NAMALWA (cell line): Measurements from ENCODE around the gene KCTD10.
A peak's percentile ranks its signal among the peaks of the same experiment; 100 is the strongest.

Experiments
- DNase-seq: peaks from one replicate; pipeline ENCODE4 v3.0.0-alpha.2; 2015; ENCODE audit warnings: low spot score

Gene KCTD10, protein sequence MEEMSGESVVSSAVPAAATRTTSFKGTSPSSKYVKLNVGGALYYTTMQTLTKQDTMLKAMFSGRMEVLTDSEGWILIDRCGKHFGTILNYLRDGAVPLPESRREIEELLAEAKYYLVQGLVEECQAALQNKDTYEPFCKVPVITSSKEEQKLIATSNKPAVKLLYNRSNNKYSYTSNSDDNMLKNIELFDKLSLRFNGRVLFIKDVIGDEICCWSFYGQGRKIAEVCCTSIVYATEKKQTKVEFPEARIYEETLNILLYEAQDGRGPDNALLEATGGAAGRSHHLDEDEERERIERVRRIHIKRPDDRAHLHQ

DNA sequence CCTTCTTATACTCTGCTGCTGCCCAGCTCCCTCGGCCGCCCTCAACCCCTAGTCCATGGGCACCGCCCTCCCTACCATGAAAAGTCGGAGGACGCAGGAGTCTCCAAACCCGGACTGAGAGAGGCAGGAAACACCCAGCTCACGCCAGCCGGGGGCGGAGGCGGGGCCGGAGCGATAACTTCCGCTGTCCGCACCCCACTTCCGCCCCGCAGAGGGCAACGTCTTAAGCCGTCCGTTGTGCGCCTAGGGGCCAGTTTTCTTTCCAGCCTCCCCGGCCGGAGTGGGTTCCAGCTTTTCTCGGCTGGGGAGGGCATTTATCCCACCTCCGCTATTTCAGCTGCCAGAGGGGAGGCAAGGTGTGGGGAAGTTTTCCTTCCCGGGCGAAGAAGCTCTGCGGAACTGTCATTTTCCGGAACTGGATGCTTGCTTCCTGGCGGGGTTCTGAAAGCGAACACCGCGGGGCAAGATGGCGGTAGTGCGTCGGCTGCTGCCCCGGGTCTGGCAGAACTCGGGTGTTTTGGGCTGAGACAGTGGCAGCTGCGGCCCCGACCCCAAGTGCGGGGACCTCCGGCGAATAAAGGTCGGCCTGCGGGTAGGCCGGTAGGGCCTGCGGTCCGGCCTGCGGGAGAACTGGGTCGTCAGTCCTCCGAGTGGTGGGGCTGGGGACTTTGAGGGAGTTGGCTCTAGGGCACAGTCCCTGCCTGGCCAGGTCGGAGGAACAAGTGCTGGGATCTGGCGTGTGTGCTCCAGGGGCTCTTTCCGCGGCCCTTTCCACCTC lies at the start of gene KCTD10, which contains the start of gene UBE3B:
Gene KCTD10, minus strand, starts transcription at position 116 of the 778 bp plus-strand sequence. Its CDS starts 38 bp downstream, at position 78.
Gene UBE3B, plus strand, starts transcription at position 450 of the 778 bp plus-strand sequence. CDS start 5,918 bp downstream, outside the sequence.
- DNase-seq: peak; percentile 88

DNA sequence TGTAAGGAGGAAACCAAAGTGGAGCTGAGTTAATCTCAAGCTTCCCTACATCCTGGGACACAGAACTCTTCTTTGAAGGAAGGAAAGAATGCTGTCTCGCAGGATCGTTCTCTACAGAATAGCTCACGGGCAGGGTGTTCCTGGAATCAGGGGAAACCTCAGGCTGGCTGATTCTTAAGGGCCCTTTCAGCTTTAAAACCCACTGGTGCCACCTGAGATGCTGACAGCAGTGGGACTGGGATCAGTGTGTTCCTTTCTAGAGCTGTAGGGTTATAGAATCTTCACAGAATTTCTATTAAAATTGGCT lies 48.1 kb upstream of the KCTD10 start:
- no peak for DNase-seq

DNA sequence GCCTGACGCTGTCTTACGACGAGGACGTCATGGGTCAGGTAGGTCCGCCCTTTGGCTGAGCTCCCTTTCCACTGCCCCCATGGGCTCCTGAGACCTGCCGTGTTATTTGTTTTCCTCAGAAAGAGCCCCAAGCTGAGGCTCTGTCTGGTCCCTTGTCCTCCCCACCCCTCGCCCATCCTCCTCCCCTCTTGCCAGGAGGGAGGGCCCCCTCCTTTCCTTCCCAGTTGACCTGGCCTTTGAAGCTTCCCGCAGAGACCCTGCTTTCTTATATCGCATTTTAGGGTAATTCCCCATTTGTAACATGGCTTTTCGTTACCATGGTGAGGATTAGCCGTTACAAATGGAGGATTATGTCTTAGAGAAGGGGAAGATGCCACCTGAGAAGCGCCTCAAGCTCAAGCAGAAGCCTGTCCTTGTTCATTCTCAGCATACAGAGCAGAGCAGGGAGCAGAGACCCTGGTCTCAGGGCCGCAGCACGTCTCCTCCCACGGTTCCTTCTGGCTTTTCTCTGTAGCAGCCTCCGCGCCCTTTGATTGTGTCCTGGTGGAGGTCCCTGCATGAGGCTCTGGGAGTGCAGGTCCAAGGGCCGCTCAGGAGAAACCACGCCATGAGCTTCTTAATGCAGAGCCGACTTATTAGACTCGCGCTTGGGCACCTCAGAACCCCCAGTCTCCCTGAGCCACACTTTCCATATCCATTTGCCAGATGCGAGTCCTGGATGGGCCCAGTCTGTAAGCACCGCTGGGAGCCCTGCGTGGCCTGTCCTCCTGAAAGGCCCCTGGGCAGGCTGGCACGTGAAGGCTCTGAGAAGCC lies 47.6 kb upstream of the KCTD10 start:
- DNase-seq: no peak

DNA sequence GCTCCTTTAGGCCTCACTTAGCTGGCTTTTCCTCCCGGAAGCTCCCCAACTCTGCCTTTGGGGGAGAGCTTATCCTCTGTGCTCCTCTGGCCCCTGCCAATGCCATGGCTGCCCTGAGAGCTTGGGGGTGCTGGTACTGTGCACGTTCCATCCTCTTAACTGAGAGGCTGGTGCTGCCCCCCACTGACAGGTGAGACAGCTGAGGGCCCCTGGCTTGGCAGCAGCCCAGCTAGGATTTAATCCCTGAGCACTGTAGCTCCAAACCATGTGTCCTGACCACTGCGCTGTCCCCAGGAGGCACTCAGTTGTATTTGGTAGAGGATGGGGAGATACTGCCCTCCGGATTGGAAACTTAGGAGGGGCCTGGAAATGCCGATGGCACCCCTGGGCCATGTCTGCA lies 46.4 kb upstream of the KCTD10 start:
- DNase-seq: no peak

DNA sequence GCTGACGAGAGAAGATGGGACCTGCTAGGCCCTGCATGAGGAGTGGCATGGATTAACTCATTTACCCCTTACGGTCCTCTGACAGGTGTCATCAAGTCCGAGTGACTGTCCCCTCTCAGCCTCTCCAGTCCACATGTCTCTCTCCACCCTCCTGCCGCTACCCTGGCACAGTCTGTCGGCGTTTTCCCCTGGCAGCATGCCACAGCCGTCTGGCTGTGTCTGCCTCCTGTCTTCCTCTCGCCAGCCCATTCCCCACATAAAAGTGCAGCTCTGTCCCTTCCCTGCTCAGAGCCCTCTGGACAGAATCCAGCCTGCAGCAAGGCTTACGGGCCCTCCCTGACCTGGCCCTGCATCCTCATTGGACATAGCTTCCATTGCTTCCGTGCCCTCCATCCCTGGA lies 46.0 kb upstream of the KCTD10 start:
- no peak for DNase-seq

DNA sequence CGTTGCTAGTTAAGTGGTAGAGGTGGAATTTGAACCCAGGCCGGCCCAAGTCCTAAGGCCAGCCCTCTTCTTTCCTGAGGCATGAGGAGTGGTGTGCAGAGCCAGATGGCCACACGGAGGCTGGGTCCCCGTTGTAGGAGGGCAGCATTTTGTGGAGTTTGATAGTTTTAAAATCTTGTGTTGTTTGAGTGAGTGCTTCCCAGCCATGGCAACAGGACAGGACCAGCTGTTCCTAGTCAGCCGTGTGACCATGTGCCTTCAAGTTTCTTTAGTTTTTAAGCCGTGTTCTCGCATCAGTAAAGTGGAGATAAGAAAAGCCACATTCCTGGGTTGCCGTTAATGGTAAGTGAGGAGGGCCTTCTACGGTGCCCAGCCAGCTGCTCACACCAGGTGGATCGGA lies 44.7 kb upstream of the KCTD10 start:
- DNase-seq: peak; percentile 6

DNA sequence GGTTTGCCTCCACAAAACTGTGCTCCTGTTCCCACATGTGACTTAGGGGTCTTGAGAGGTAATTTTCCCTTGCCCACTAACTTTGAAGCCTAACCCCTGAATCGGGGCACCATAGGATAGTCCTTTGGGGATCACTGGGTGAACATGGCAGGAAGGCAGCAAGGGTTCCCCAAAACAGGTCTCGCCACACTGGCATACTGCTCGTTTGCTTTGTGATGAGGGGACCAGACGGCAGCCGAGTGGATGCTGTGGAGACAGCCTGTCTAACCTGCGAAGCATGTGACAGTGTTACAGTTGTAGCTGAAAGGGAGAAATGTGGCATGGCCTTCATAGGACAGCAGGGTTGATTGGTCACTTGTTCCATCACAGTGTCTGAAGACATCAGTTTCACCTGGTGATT lies 42.7 kb upstream of the KCTD10 start:
- no peak for DNase-seq

DNA sequence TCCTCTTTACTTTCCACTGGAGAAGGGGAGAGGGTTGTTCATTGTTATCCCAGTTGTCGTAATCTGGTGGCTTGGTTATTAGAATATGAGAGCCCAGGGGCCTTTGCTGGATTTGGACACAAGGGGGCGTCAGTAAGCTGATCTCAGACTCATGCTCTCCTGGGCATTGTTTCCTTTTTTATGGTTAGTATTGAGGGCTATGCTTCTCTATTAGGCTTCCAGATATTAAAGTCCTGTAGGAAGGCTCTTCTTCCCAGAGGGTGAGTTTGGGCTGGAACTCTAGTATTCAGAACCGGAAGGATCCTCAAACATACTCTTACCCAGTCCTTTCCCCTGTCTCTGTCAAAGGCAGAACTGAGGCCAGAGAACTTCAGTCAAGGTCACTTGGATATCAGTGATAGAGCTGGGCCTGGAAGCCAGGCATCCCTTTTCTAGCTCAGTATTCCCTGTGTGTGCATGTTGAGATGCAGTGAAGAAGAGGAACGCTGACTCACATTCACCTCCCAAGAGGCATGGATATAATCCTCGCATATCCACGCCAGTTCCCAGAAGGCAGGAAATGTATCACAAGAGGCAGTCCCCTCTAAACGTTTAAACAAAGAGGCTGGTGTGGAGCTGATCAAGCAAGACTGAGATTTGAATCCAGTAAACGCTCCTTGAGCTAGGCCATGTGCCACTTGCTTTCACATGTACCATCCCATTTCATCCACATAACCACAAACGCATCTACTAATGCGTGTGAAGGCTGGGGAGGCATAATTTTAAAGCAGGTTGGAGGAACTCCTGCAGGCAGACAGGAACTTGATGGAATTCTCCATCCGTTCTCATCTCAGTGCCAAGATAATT lies 41.9 kb upstream of the KCTD10 start:
- DNase-seq: peak; percentile 70

DNA sequence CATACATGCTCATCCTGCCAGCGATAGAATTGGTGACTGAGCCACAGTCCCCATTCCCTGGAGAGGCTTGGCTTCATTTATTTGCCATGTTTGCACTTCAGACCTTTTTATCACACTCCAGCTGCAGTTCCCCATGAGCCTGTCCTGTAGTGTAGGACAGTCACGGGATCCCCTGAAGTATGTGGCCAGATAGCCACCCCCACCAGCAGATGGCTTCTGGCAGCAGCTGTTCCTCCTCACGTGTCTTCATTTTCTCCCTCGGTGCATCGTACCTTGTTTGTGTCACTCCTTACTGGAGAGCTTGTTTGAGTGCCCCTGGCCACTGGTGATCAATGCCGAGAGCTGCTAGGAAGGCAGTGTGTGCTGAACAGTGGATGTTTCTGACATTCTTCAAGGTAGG lies 40.5 kb upstream of the KCTD10 start:
- no peak for DNase-seq

DNA sequence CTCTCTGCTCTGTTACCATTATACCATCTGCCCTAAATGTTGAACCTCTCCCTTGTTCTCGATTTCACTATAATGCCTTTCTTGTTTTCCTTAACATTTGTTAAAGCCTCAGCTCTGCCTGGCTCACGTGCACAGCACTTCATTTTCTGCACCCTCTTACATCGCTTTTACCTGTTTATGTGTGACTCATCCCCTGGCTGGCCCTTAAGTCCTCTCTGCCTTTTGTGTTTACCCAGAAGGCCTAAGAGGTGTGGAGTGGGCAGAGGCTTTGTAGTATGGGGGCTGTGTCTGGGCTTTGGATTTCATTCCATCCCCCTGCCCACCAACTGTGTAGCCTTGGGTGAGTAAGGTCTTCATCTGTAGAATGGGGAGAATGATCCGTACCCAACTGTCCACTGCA lies 36.9 kb upstream of the KCTD10 start:
- no peak for DNase-seq

DNA sequence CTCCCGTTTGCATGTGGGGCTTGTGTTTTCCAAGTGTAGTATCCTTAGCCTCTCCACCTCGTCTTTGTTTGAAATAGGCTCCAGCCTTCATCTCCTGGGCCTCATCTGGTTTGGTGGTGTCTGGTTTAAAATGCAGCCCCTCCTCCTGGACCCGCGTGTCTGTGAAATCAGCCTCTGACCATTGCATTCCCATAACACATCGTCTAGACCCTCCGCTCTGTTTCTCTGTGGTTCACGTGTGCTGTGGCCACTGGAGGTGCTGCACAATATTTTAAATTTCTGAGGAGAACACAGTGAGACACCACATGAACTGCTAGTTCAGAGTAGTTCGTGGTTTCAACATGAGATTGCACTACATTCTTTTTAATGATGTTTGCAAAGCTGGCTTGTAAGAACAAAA lies 36.0 kb upstream of the KCTD10 start:
- no peak for DNase-seq

DNA sequence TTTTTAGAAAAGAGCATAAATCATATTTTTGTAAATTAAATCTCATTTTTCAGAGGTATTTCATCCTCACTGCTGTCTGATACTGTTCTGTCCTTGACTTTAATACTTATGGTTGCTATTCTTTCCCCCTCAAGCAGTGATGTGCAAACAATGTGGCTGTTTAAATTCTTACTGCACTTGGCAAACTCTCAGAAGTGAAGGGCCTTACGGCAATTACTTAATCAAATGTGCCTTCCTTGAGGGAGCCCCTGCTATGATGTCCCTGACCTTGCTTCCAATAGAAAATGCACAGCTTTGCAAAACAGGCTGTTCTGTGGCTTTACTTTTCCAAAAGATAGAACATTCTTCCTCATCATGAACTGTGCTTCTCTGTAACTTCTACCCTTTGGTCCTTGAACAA lies 35.5 kb upstream of the KCTD10 start:
- no peak for DNase-seq

DNA sequence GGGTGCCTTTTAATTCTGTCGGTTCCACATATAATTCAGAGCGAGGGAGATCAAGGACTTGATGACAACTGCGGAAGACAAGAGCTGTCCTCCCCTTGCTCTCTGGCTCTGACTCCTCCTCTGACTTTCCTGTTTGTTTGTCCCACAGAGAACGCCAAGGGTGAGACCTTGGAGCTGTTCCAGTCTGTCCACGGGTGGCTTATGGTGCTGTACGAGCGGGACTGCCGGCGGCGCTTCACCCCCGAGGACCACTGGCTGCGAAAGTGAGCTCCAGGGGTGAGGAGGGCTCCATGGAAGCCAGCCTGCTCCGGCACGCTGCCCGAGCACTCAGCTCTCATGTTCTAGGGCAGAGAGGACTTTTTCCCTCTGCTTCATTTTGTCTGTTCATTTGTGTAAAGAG lies 33.1 kb upstream of the KCTD10 start:
- no peak for DNase-seq

DNA sequence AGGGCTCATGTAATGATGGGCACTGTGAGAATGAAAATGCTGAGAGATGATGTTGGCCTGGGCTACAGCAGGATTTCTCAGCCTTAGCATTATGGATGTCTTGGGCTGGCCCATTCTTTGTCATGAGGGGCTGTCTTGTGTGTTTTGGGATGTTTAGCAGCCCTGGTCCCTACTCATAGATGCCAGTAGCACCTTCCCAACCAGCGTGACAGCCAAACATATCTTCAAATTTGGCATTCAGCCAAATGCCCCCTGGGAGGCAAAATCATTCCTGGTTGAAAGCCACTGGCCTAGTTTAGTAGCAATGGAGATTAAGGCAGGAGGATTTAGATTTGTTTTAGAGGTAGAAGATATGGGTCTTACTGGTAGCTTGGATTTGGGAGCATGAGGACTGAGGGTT lies 27.0 kb upstream of the KCTD10 start:
- no peak for DNase-seq

DNA sequence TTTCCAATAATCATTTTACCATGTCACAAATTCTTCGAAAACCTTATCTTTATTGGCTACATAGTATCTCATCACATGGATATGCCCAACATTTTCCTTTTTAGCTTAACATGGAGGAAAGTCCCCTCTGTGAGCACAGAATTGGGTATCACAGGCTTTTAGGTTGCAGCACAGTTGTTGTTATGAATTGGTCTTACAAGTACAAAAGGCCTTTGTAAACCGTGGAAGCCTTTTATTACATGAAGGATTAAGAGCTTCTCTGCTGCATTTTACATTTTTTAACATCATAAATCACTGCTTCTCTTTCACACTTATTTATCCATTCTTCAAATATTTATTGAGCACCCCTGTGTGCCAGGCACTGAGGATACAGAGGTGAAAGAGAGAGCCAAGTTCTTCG lies 26.5 kb upstream of the KCTD10 start:
- no peak for DNase-seq

DNA sequence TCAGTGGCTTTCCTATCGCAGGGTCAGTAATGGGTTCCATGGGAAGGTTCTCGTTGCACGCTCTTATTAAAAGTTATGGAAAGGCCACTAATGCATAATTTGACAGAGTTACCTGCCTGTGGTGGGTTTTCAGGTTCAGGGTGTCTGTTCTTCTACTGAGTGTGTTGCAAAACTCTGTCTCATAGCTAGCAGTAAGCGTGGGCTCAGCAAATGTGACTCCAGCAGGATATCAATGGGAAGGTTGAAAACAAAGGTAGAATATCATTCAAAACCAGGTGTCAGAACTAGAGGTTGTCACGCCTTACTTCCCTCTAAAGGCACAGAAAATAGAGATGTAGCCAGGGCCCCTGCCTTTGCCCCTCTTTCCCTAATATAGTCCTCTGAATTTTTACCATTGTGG lies 25.2 kb upstream of the KCTD10 start:
- no peak for DNase-seq

DNA sequence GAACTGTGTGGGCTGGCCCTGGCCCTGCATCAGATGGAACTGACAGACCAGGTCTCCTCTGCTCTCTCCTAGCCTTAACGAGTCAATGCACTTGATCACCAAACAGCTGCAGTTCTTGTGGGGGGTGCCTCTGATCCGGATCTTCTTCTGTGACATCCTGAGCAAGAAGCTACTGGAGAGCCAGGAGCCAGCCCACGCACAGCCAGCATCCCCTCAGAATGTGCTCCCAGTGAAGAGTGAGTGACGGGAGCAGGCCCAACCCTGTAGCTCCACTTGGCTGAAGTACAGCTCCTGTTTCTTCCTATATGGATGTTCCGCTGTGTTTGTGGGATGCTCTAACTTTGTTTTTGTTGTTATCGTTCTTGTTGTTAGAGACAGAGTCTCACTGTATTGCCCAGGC lies 24.2 kb upstream of the KCTD10 start:
- no peak for DNase-seq

DNA sequence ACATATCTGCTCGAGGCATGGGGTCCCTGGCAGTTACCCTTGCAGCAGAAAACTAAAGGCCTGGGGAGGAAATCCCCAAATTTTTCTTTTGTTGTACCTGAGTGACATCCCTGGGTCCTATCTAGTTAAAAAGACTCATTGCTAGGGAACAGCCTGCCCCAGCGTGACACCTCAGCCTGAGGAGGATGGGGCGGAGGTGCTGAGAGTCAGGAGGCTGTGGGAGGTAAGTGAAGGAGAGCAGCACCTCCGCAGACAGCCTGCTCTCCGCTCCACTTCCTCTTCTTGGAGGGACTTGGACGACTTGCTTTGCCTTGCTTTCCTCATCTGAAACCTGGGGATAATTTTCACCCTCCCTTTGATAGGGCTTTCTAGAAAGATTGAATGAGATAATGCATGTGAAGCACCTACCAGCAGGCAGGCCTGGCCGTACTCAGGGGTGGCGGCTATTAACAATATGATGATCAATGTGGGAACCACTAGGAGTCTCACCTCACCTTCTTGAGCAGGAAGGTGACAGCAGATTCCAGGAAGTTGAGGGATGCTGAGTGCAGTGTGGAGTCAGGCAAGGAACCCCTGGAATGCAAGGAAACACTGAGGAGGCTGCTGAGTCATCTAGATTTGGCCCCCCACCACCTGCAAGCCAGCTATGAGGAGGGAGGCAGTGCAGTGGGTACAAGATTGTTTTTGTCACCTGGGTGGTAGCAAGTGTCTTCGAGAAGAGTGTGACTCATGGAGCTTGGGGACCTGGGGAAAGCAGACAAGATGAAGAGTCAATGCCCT lies 23.5 kb upstream of the KCTD10 start:
- no peak for DNase-seq

DNA sequence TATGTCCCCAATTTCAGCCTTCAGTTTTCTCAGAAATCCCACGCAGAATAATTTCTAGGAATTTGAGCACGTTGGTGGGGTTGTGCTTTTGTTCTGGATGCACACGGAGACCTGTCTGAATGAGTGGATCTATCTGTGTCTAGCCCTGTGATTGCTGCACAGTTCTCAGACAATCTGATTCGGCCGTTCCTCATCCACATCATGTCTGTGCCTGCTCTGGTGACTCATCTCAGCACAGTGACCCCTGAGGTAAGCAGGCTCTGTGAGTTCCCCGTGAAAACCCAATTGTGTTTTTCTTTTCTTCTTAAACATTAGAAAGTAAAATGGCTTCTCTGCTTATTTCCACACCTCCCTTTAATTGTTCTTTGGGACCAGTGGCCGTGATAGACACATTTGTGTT lies 20.6 kb upstream of the KCTD10 start:
- DNase-seq: no peak

DNA sequence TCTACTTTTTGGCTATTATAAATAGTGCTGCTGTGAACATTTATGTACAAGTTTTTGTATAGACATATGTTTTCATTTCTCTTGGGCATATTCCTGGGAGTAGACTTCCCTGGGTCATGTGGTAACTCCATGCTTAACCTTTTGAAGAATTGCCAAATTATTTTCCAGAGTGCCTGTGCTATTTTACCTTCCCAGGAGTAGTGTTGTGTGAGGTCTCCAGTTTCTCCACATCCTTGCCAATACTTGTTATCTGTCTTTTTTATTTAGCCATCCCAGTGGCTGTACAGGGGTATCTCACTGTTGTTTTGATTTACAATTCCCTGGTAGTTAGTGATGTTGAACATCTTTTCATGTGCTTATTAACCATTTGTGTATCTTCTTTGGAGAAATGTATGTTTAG lies 19.2 kb upstream of the KCTD10 start:
- DNase-seq: no peak

DNA sequence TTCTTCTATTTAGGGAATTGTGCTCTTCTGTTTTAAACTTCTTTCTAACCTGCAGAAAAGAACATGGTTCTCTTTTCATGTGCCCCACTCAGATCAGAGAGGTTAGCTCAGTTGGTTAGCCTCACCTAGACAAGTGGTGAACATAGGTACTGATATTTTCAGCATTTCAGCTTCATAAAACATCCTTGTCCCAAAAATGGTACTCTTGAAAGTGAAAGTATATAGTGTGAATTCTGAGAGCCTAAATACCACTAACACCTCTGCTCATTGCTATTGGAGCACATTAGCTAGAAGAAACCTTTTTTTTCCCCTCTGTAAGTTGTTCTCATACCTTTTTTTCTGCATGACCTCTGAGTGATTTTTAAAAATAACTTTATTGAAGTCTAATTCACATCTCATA lies 17.9 kb upstream of the KCTD10 start:
- DNase-seq: no peak
